ENCODE data around the gene ETFA. TPM values are rescaled to one million over a fixed set of nuclear protein-coding genes. Genes with fewer than 3 reads are reported as not detected.

ETFA gene
- total RNA-seq, 1 donor from 2014 or later, result 112 TPM

DNA sequence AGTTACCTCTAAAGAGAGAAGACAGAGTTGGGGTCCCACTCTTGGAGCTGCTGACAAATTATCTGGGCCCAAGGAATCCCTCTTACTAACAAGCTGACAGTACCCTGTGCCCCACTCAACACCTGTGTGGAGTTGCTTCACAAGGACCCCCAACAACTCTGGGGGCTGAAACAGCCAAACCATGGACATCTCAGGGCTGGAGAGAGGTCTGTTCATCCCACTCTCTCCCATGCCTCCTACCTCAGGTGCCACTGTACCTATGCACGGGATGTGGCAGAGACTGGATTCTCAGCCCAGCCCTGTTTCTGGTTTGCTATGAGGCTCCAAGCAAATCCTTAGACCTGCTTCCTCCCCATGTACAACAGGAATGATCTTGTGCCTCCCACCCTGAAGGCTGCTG, 101.7 kb downstream of the ETFA start:
- H3K27ac Mint-ChIP-seq, result no peak overlapping the region
- CTCF ChIA-PET, result interaction anchor here (1.1 kb wide), 1 partner anchor 18 kb away, joined by 3 read pairs; no protein-coding TSS in a partner anchor

DNA sequence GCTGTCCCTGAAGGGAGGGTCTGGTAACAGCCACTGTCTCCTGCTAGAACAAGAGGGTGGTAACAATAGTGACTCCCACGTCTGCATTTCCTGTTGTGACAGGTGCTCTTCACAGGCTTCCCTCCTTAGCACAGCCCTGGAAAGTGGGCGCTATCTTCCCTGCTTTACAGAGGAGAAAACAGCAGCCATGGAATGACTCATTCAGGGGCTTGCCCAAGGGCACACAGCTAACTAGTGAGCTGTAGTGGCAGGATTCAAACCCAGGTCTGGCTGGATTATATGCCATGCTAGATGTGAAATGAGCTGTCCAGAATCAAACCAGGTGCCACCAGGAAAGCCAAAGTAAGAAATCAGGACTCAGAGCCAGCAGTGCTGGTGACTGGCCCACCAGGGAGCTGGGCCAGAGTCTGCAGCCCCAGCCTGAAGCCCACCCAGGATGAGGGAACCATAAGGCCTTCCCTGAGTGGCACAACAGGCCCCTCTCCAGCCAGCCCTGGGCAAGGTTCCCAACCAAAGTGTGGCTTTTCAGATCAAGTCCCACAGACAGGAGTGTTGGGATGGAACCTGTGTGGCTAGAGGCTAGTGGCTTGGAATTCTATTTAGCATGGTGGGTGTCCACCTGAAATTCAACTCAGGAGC, 102.4 kb downstream of the ETFA start:
- Mint-ChIP-seq H3K9me3 (no peaks in the 10 kb centered on the region), H3K27me3 (no peaks in the 10 kb centered on the region), H3K4me1 (no peaks in the 10 kb centered on the region), H3K27ac (no peak overlapping the region), H3K4me3 (no peak overlapping the region), H3K36me3 (ENCODE audit: low read depth) (peaks cover 56% of the 10 kb centered on the region)
- DNase-seq (no peak), ATAC-seq (ENCODE audit: low read depth) (no peak)
- ChIA-PET CTCF (interaction anchor here (1.1 kb wide), 1 partner anchor 17 kb away, joined by 3 read pairs; no protein-coding TSS in a partner anchor), POLR2A (no interaction called here)
- intact Hi-C loops (cut with micrococcal nuclease), result no loop called here
- no peak for TF ChIP-seq CTCF (IDR thresholded peaks at IDR 0.05)

More for the DNA sequence above, 101.7 kb downstream of the ETFA start:
- ATAC-seq (ENCODE audit: low read depth), result no peak
- intact Hi-C loops (cut with micrococcal nuclease), result no loop called here
- no peak for TF ChIP-seq CTCF (IDR thresholded peaks at IDR 0.05)
- H3K4me3 Mint-ChIP-seq, result no peak overlapping the region
- no peak for DNase-seq
- H3K36me3 Mint-ChIP-seq (ENCODE audit: low read depth), result peaks cover 62% of the 10 kb centered on the region
- H3K4me1 Mint-ChIP-seq, result no peaks in the 10 kb centered on the region
- POLR2A ChIA-PET, result no interaction called here
- H3K9me3 Mint-ChIP-seq, result no peaks in the 10 kb centered on the region
- H3K27me3 Mint-ChIP-seq, result no peaks in the 10 kb centered on the region

GRCh38 chr15:76208084-76208785, 103.0 kb downstream of the ETFA start:
- CTCF ChIA-PET, result interaction anchor here (1.1 kb wide), 1 partner anchor 17 kb away, joined by 3 read pairs; no protein-coding TSS in a partner anchor
- peaks cover 52% of the 10 kb centered on the region for H3K36me3 Mint-ChIP-seq (ENCODE audit: low read depth)
- no peak for TF ChIP-seq CTCF (IDR thresholded peaks at IDR 0.05)
- H3K27me3 Mint-ChIP-seq, result no peaks in the 10 kb centered on the region
- H3K4me1 Mint-ChIP-seq, result no peaks in the 10 kb centered on the region
- no peaks in the 10 kb centered on the region for H3K9me3 Mint-ChIP-seq
- POLR2A ChIA-PET, result no interaction called here
- H3K4me3 Mint-ChIP-seq, result no peak overlapping the region
- DNase-seq (no peak), ATAC-seq (ENCODE audit: low read depth) (no peak)
- H3K27ac Mint-ChIP-seq, result no peak overlapping the region
- intact Hi-C loops (cut with micrococcal nuclease), result no loop called here

- intact Hi-C loops (cut with micrococcal nuclease), result no loop called here
- Mint-ChIP-seq H3K4me1 (no peaks in the 10 kb centered on the region), H3K36me3 (ENCODE audit: low read depth) (peaks cover 36% of the 10 kb centered on the region), H3K27ac (no peak overlapping the region), H3K9me3 (no peaks in the 10 kb centered on the region), H3K27me3 (no peaks in the 10 kb centered on the region), H3K4me3 (no peak overlapping the region)
- ATAC-seq (ENCODE audit: low read depth) (no peak), DNase-seq (no peak)
- POLR2A ChIA-PET, result no interaction called here
- TF ChIP-seq CTCF (IDR thresholded peaks at IDR 0.05), result no peak
- CTCF ChIA-PET, result no interaction called here
Measured at GRCh38 chr15:76206325-76206976, 104.8 kb downstream of the ETFA start.

GRCh38 chr15:76204916-76205460, 106.3 kb downstream of the ETFA start:
- H3K36me3 Mint-ChIP-seq (ENCODE audit: low read depth), result peaks cover 21% of the 10 kb centered on the region
- ATAC-seq (ENCODE audit: low read depth) (no peak), DNase-seq (no peak)
- ChIA-PET POLR2A (interaction anchor here (0.7 kb wide), 1 partner anchor 181 kb away, joined by 5 read pairs; no protein-coding TSS in a partner anchor), CTCF (no interaction called here)
- H3K27me3 Mint-ChIP-seq, result no peaks in the 10 kb centered on the region
- no peak overlapping the region for H3K4me3 Mint-ChIP-seq
- no peaks in the 10 kb centered on the region for H3K4me1 Mint-ChIP-seq
- H3K27ac Mint-ChIP-seq, result no peak overlapping the region
- intact Hi-C loops (cut with micrococcal nuclease), result no loop called here
- no peaks in the 10 kb centered on the region for H3K9me3 Mint-ChIP-seq
- TF ChIP-seq CTCF (IDR thresholded peaks at IDR 0.05), result no peak
